ENCODE data around the gene UBAC1.

Gene UBAC1

DNA sequence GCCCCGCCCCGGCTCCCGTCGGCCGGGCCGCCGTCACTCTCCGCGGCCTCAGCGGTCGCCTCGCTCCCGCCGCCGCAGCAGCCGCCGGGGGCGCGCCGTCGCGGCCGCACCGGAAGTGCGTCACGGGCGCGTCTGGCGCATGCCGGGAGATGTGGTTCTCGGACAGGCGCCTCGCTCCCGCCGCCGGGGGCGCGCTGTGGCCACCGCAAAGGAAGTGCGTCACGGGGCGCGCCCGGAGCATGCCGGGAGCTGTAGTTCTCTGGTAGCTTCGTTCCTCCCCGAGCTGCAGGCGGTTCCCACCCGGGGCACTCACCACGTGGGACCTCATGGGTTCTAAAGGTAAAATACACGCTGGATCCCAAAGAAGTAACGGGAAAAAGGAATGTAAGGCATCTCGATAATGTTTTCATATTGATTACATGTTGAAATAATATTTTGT, at the start of gene UBAC1:
TSS of gene UBAC1 (minus strand) at position 97 of the 439 bp plus-strand sequence. CDS start 211 bp downstream, outside the sequence.
- DNase-seq, result peak; percentile 95 to 97

DNA sequence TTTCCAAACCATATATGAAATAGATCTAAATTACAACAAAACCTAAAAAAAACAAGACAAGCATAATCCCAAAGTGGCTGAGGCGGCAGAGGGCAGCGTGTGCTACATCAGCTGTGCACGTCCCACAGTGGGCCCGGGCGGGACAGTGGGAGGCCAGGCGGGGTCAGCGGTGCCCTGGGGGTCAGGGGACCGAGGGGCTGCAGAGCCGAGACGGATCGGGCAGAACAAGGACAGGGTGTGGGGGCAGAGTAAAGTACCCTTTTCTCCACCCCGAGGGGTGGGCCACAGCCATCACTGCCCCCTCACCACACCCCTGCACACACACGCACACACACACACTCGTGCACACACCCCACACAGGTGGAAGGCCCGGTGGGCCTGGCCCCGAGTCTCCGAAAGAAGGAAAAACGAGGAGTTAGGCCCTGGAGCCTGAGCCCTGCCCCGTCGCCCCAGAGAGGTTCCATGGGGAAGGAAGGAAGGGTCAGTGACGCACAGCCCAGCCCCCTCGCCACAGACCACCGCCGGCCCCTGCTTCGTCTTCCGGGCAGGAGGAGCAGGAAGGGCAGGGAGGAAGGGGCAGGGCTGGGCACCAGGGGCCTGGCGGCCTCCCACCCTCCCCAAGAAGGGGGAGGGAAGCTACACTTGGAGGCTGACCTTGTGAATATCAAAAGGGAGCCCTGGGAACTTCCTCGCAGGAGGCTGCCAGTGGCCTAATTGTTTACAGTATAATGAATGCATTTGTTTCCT, 49.6 kb upstream of the UBAC1 start:
- no peak for DNase-seq

- no peak for DNase-seq
Observed at GRCh38 chr9:136010176-136010575, 49.0 kb upstream of the UBAC1 start.

GRCh38 chr9:136009516-136009915, 48.3 kb upstream of the UBAC1 start:
- DNase-seq, result no peak

DNA sequence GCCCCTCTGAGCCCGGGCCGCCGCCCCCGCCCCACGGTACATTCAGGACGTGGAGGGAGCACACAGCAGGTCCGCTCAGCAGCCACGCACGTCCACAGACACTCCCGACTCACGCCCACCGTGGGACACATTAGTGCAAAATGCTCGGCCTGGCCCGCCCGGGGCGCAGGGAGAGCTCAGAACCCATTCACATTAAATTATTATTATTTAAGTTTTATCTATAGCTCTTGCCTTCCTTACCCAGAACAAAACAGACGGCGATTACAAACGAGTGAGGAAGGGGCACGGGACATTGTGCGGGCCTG, 47.5 kb upstream of the UBAC1 start:
- no peak for DNase-seq

- no peak for DNase-seq
Observed at GRCh38 chr9:136007934-136008692, 46.9 kb upstream of the UBAC1 start.

DNA sequence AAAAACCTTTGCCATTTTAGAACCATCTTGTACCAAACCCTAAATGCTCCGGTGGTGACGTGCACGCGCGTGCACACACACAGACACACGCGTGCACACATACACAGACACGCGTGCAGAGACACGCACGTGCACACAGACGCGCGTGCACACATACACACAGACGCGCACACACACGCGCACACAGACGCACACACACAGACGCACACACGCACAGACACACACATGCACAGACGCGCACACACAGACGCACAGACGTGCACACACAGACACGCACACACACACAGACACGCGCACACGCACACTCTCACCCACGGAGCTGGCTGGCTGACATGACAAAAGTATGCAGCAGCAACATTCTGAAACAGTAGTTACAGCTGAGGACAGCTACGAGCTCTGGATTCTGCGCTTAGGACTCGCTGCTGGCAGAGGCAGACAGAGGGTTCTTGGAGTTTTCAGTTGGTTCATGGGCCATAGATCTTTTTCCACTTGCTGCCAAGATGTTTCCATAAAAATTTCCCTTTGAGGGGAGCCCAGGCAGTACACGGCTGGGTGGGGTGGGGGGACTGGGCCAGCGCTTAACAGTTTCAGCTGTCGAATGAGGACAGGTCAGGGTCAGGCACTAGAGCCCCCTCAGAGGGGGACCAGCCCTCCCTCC, 46.2 kb upstream of the UBAC1 start:
- DNase-seq, result no peak

GRCh38 chr9:136006169-136006568, 45.0 kb upstream of the UBAC1 start:
- DNase-seq, result no peak

DNA sequence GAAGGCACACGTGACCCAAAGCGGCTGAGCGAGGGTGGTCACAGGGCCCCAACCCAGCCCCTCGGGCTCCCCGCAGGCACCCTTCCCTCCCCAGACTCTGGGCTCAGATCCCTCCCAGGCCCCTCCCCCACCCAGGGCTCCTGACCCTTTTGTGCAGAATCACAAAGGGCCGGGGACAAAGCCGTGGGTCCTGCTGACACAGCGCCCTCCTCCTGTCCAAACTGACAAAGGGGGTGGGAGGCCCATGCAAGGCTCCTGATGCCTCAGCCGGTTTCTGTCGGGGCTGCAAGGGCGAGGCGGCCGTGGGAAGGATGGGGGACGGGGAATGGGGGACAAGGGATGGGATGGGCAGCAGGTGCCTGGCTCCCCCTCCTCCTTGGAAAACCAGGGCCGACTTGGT, 43.5 kb upstream of the UBAC1 start:
- DNase-seq, result no peak

DNA sequence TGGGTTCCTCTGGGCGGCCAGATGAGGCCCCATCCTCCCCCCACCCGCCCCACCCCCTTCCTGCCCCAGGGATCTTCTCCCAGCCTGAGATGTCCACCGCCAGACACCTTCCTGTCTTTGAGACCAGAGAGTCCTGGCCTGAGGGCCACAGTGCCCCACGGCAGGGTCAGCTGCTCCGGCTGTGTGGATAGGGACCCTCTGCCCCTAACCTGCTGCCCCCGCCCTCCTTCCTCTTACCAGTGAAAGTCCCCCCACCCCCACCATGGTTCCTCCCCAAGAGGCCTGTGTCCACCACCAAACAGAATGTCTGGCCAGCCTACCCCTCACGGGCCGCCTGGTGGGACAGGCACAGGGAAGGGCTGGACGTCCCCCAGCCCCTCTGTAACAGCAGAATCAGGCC, 43.0 kb upstream of the UBAC1 start:
- no peak for DNase-seq

DNA sequence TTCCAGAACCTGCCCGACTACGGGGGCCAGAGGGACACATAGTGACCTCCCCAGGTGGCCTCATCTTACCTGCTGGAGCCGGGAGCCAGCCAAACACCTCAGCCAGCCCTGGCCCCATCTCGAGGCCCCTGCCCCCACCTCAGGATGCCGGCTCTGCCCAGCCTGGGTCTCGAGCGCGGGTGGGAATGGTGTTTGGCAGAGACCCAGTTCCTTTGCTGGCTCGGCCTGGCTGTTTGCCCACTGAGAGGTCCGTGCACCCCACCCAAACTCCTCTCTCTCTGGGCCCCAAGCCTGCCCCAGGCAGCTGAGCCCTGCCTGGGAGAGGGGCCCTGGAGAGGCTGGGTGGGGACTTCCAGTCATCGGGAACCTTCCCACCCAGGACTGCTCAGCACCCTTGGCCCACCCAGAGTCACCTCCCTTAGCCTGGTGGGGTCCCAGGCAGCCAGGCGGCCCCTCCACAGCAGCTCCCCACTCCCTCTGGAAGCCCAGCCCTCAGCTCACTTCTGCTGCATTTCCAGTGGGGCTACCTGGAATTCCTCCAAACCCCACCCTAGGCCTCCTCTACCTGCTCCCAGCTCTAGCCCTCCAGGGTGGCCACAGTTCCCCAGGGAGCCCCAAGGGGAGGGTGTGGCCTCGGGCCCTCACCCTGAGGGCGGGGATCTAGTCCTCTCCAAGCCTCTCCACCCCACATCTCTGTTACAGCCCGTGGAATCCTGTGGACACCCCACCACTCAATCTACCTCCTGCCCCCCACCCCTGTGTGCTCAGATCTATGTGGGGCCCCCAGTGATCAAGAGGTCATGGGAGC, 42.4 kb upstream of the UBAC1 start:
- no peak for DNase-seq

DNA sequence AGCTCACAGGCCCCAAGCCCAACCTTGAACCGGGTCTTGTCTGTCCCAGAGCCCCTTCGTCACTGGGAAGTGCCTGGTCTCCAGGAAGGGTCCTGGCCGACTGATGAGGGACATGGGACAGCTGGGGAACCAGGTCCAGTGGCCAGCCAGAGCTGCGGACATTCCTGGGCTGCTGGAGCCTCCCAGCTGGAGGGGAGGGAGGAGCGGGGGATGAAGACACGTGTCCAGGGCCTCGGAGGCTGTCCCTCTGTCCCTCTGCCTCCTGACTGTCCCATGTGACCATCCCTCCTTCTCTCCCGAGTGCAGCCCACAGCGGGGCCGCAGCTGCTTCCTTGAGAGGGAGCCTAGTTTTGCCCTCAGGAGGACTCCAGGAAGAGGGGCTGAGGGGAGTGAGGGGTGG, 41.7 kb upstream of the UBAC1 start:
- DNase-seq, result no peak

DNA sequence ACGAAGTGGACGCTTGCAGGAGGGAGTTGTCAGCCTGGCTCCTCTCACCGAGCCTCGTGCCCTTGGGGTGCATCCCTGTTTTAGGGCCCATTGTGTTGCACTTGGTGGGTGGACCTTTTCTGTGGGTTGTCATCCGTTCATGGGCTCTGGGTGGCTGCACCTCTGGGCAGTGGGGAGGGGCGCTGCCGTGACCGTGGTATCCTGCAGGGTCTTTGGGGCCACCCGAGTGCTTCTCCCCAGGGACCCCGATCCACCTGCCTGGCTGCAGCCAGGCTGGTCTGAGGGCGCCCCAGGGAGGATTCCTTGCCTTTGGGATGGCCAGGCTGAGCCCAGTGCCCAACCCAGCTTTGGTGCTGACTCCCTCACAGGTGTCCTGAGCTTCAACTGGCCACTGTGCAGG, 41.0 kb upstream of the UBAC1 start:
- DNase-seq, result no peak

DNA sequence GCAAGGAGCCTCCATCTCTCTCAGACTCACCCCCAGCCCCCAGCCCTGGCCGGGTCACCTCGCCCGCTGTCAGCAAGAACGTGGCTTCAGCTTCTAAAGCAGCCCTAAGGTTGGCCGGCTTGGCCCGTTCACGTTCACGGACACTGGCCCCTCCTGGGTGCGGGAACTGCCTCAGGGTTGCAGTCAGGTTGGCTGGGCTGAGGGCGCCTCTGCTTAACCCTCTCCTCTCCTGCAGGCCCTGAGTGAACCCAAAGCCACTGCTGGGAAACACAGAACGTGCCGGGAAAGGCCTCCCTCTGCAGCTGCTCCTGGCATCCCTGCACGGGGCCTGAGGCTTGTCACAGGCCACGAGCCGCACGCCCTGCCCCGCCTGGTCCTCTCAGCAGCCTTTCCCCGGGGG, 40.1 kb upstream of the UBAC1 start:
- no peak for DNase-seq

GRCh38 chr9:135998410-135999071, 37.4 kb upstream of the UBAC1 start:
- no peak for DNase-seq

- DNase-seq, result no peak
Observed at GRCh38 chr9:135998016-135998380, 36.8 kb upstream of the UBAC1 start.

DNA sequence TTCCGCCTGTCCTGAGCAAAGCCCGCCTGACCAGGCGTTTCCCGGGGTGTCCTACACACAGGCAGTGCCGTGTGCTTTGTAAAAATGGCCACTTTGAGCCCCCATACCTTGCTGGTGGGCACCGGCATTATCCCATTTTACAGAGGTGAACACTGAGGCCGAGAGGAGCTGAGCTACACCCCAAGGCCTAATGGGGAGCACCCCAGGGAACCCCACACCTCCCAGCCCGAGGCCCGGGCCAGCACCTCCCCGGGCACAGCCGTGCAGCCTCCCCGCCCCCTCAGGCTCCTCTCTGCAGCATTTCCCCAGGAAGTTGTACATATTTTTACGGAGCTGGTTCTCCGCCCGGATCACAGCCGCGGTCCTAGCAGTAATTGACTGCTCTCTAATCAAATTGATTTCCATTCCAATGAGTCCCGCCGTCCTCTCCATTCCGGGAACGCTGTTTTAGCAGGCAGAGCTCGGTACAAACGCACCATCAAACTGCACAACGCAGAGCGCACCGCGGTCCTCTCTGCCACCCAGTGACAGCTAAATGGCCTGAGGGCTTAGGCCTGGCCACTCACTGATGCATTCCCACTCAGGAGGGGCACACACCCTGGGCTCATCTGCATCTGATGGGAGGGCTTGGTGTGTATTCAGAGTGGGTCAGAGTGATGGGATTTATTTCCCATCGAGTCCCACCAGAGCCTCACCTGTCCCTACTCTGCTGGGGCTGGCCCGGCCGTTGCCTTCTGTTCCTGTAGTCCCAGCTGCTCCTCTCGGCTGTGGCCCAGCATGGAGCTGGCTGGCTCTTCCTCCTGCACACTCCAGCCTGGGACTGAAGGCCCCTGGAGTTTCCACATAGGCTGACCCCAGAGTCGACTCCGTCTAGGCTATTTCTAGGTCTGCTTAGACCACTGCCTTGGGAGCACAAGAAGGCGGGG, 36.2 kb upstream of the UBAC1 start:
- no peak for DNase-seq

DNA sequence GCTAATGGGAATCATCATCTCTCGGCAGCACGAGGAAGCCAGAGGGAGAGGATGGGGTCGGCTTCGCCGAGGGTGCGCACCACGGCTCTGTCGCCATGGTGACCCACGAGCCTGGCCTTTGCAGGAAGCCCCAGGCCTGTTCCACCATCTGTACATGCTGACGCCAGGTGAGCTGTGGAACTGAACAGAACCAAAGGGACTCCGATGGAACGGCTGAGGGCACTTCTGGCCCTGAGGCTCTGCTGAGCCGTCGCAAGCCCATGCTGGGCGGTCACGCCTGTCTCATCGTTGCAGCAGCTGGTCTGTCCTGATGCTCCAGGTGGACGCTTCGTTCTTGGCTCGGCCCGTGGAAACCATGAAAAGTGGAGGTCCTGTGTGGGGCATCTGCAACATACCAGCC, 34.6 kb upstream of the UBAC1 start:
- no peak for DNase-seq

GRCh38 chr9:135994501-135995192, 33.5 kb upstream of the UBAC1 start:
- DNase-seq, result no peak

DNA sequence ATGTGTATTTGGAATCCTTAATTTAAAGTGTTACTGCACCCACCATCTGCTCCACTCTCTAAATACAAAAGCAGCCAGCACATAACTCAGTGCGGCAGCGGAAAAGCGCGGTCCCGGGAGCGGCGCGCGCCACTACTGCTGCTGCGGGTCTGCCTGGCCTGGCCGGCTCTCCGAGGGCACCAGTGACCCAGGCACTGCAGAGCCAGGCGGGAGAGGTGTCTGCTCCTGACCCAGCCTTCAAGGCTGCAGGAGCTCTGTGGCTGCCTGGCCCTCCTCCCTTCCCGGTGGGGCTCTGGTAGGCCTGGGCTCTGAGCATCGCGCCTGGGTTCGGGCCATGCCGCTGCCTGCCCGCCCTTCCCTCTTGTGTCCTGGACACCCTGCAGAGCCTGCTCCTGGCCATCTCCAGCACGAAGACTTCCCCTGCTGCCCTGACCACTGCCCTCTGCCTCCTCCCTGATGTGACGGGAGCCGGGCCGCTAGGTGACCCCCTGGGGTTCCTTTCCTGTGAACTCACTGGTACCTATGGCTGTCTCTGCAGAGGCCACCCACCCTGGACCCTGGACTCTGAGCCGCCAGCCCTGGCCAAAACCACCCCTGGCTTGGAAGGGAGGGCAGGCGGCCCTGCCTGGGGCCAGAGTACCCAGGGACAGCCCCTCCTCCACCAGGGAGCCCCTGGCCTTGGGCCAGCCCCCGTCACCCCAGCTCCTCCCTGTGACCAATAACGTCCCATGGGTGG, 32.8 kb upstream of the UBAC1 start:
- no peak for DNase-seq
